HFFc6 (cell line): ENCODE measurements around the gene CIRBP. TPM values are rescaled to one million over a fixed set of nuclear protein-coding genes. Genes with fewer than 3 reads are reported as not detected.

Experiments
- DNase-seq: peaks from one replicate; pipeline ENCODE4 v3.0.0-alpha.2; 2018
- H3K27ac Mint-ChIP-seq: 2 replicates; pipeline ENCODE4 v1.8.0; 2020; ENCODE audit warnings: mild to moderate bottlenecking, mixed read lengths
- H3K27me3 Mint-ChIP-seq: 2 replicates; pipeline ENCODE4 v1.8.0; 2021; ENCODE audit warnings: mild to moderate bottlenecking, moderate library complexity, mixed read lengths; ENCODE audit not compliant: insufficient read depth
- H3K36me3 Mint-ChIP-seq: 2 replicates; pipeline ENCODE4 v1.8.0; 2021; ENCODE audit warnings: low read depth, mixed read lengths
- H3K4me1 Mint-ChIP-seq: 2 replicates; pipeline ENCODE4 v1.8.0; 2020; ENCODE audit warnings: low read depth, mixed read lengths
- H3K4me3 Mint-ChIP-seq: 2 replicates; pipeline ENCODE4 v1.8.0; 2020; ENCODE audit warnings: mild to moderate bottlenecking, moderate library complexity, mixed read lengths
- H3K9me3 Mint-ChIP-seq: 2 replicates; pipeline ENCODE4 v1.8.0; 2020; ENCODE audit warnings: mild to moderate bottlenecking, mixed read lengths
- CTCF ChIP-seq: fragments of 200-600 bp; sonication (generic); IDR thresholded peaks from 2 replicates; pipeline ENCODE4 v1.5.0; 2021; ENCODE audit warnings: antibody characterized with exemption, mild to moderate bottlenecking
- total RNA-seq, 6 experiments: library from RNA; stranded (reverse); fragmentation: NEBNext Ultra II Directional; extraction: Animal tissue kit (Norgen Biotek cat#: 25700); gene quantifications; 2 replicates in 1 of 6; 3 replicates in 5 of 6; pipeline ENCODE4 v1.2.3, GENCODE V29; 2021

The CIRBP gene
- total RNA-seq, 6 experiments from 2014 or later, result 160 to 243 (median 190) TPM

GRCh38 chr19:1307755-1308303 is 38.7 kb downstream of the CIRBP start:
- Mint-ChIP-seq H3K27me3 (peaks cover 6% of the 10 kb centered on the region), H3K36me3 (no peaks in the 10 kb centered on the region), H3K9me3 (no peaks in the 10 kb centered on the region), H3K27ac (no peak overlapping the region), H3K4me1 (no peaks in the 10 kb centered on the region), H3K4me3 (no peak overlapping the region)
- TF ChIP-seq CTCF, result no peak
- DNase-seq, result no peak

- Mint-ChIP-seq H3K27ac (no peak overlapping the region), H3K36me3 (no peaks in the 10 kb centered on the region), H3K9me3 (no peaks in the 10 kb centered on the region), H3K4me1 (no peaks in the 10 kb centered on the region), H3K4me3 (no peak overlapping the region), H3K27me3 (peaks cover 4% of the 10 kb centered on the region)
- TF ChIP-seq CTCF, result no peak
- DNase-seq, result no peak
Observed at GRCh38 chr19:1308718-1309117, 39.6 kb downstream of the CIRBP start.

GRCh38 chr19:1309977-1310852 is 41.1 kb downstream of the CIRBP start:
- Mint-ChIP-seq H3K4me1 (no peaks in the 10 kb centered on the region), H3K9me3 (no peaks in the 10 kb centered on the region), H3K27me3 (peaks cover 4% of the 10 kb centered on the region), H3K36me3 (no peaks in the 10 kb centered on the region), H3K27ac (no peak overlapping the region), H3K4me3 (no peak overlapping the region)
- no peak for TF ChIP-seq CTCF
- DNase-seq, result no peak

- Mint-ChIP-seq H3K4me1 (no peaks in the 10 kb centered on the region), H3K36me3 (no peaks in the 10 kb centered on the region), H3K27ac (no peak overlapping the region), H3K27me3 (peaks cover 4% of the 10 kb centered on the region), H3K4me3 (no peak overlapping the region), H3K9me3 (no peaks in the 10 kb centered on the region)
- no peak for DNase-seq
- TF ChIP-seq CTCF, result no peak
Observed at GRCh38 chr19:1310853-1311180, 41.7 kb downstream of the CIRBP start.

- no peak overlapping the region for H3K27ac Mint-ChIP-seq
- H3K4me3 Mint-ChIP-seq, result no peak overlapping the region
- no peaks in the 10 kb centered on the region for H3K4me1 Mint-ChIP-seq
- peaks cover under 1% of the 10 kb centered on the region; the same call in 1 of the 2 replicates for H3K27me3 Mint-ChIP-seq
- TF ChIP-seq CTCF, result no peak
- H3K9me3 Mint-ChIP-seq, result no peaks in the 10 kb centered on the region
- H3K36me3 Mint-ChIP-seq, result no peaks in the 10 kb centered on the region
- no peak for DNase-seq
Observed at GRCh38 chr19:1311543-1312091, 42.5 kb downstream of the CIRBP start.
